Activated T-helper 1 cell treated with anti-CD3 and anti-CD28 coated beads, Interleukin-12 subunit alpha, Interleukin-12 subunit beta, Interleukin-2, Interleukin-4 antibody, amounts not matched to agents 30 ng/mL and 10 ng/mL and 1 ng/mL, durations not matched to agents 14 hours and 24 hours and 36 hours (primary cell): ENCODE data around the gene NOL8. TPM values are rescaled to one million over a fixed set of nuclear protein-coding genes. Genes with fewer than 3 reads are reported as not detected.
A peak's percentile ranks its signal among the peaks of the same experiment; 100 is the strongest.

Experiments used
- DNase-seq: peaks from one replicate; pipeline ENCODE4 v3.0.0; 2021; ENCODE audit warnings: low spot score
- H3K27ac Mint-ChIP-seq: one replicate; pipeline ENCODE4 v1.8.0; 2021; ENCODE audit warnings: mild to moderate bottlenecking, mixed read lengths
- H3K27me3 Mint-ChIP-seq: one replicate; pipeline ENCODE4 v1.8.0; 2022; ENCODE audit warnings: mild to moderate bottlenecking, moderate library complexity, mixed read lengths; ENCODE audit not compliant: insufficient read depth
- H3K36me3 Mint-ChIP-seq: one replicate; pipeline ENCODE4 v1.8.0; 2021; ENCODE audit warnings: low read depth, mixed read lengths
- H3K4me1 Mint-ChIP-seq: one replicate; pipeline ENCODE4 v1.8.0; 2021; ENCODE audit warnings: low read depth, mixed read lengths
- H3K4me3 Mint-ChIP-seq: one replicate; pipeline ENCODE4 v1.8.0; 2021; ENCODE audit warnings: mild to moderate bottlenecking, moderate library complexity, mixed read lengths
- H3K9me3 Mint-ChIP-seq: one replicate; pipeline ENCODE4 v1.8.0; 2021; ENCODE audit warnings: mixed read lengths
- intact Hi-C: fragments of 100-400 bp; cut with micrococcal nuclease; formaldehyde crosslinking; loops from one replicate; pipeline ENCODE4 v1.15.1; 2024
- total RNA-seq: library from RNA; stranded (reverse); gene quantifications from 2 replicates; pipeline ENCODE4 v1.2.3, GENCODE V29; 2022

Gene NOL8
- 84.4 and 95.5 TPM in 2 replicates for total RNA-seq

DNA sequence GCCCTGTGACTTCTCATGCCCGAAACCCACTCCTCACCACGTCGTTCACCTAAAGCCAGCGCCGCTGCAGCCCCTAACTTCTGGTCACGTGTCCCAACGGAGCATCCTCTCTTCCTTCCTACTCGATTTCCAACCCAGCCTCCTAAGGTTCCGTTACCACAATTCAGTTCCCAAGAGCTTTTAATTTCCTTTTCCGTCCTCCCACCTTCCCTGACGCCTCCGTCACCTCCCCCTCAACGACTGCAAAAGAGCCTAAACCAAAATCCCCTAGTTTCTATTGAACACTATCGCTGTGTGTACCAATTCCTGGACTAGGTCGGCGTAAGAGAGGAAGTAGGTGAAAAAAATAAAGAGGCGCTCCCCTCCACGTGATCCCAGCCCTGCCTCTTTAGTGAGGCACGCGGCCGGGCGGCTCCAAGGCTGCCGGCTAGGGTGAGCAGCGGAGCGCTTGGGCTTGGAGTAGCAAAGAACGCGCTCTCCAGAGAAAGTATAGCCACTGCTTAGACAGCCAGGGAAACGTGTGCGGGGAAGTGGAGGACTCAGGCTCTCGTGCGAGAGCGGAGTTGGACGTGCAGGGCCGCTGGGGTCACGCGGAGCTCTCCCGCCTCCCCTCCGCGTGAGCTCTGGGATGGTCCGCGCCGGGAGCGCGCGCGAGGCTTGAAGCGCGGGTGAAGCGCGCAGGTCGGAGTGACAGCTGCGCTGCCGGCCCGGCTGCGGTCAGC, at the start of gene NOL8, which contains the start of gene CENPP:
Gene NOL8, minus strand, starts transcription at position 82 of the 722 bp plus-strand sequence. CDS start 1,189 bp downstream, outside the sequence.
Gene CENPP, plus strand, starts transcription at position 685 of the 722 bp plus-strand sequence.
- H3K27me3 Mint-ChIP-seq: no peaks in the 10 kb centered on the region
- H3K4me3 Mint-ChIP-seq: peak within 1 kb of the TSS; percentile 93
- peak; percentile 81 for DNase-seq
- intact Hi-C loops: loop anchor here (1.0 kb wide), 9 partner anchors 32 to 771 kb away; partner anchors contain the start of genes CARD19, IARS1, IPPK and SPTLC1
- peak within 1 kb of the TSS; percentile 96 for H3K27ac Mint-ChIP-seq
- peaks cover 32% of the 10 kb centered on the region for H3K4me1 Mint-ChIP-seq
- H3K36me3 Mint-ChIP-seq: peaks cover 24% of the 10 kb centered on the region
- H3K9me3 Mint-ChIP-seq: no peaks in the 10 kb centered on the region

GRCh38 chr9:92373167-92373566, 48.0 kb upstream of the NOL8 start:
- intact Hi-C loops: no loop called here
- no peaks in the 10 kb centered on the region for H3K27me3 Mint-ChIP-seq
- H3K4me1 Mint-ChIP-seq: peaks cover 8% of the 10 kb centered on the region
- H3K9me3 Mint-ChIP-seq: peaks cover 29% of the 10 kb centered on the region
- no peak overlapping the region for H3K27ac Mint-ChIP-seq
- DNase-seq: no peak
- H3K4me3 Mint-ChIP-seq: no peak overlapping the region
- peaks cover 30% of the 10 kb centered on the region for H3K36me3 Mint-ChIP-seq

DNA sequence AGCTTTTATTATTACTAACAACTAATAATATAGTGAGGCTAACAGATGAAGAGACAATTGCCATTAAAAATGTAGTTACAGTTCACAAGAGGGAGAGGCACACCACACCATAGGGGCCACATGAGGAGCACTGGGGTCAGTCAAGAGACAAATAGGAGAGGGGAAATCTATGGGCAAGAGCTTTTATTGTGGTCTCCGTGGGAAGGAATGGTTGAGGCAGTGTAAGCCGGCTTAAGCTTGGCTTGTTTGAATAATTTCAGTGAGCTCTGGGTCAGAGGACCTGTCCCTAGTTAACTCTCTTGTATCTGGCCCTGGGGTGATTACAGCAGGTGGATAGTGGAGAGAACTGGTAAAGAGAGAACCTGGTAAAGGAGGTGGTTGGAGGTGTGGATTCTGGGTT, 43.9 kb upstream of the NOL8 start:
- DNase-seq: no peak
- intact Hi-C loops: no loop called here
- H3K36me3 Mint-ChIP-seq: peaks cover 20% of the 10 kb centered on the region
- no peaks in the 10 kb centered on the region for H3K4me1 Mint-ChIP-seq
- H3K27ac Mint-ChIP-seq: no peak overlapping the region
- H3K9me3 Mint-ChIP-seq: peaks cover 13% of the 10 kb centered on the region
- no peak overlapping the region for H3K4me3 Mint-ChIP-seq
- no peaks in the 10 kb centered on the region for H3K27me3 Mint-ChIP-seq

DNA sequence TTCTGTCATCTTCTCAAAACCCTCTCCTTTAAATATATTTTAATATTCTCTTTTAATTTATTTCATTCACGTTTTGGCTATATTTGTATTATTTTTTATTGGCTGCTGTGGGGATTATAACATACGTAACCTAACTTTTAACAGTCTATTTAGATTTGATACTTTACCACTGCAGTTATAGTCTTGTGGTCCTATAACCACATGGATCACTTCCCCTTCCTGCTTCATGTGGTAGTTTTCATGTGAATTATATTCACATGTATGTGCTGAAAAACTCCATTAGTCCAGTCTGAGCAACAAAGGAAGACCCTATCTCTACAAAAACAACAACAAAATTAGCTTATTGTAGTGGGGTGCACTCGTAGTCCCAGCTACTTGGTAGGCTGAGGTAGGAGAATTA, 34.9 kb upstream of the NOL8 start:
- peaks cover 2% of the 10 kb centered on the region for H3K27me3 Mint-ChIP-seq
- peaks cover 24% of the 10 kb centered on the region for H3K36me3 Mint-ChIP-seq
- H3K9me3 Mint-ChIP-seq: peaks cover 19% of the 10 kb centered on the region
- intact Hi-C loops: no loop called here
- DNase-seq: no peak
- H3K27ac Mint-ChIP-seq: no peak overlapping the region
- H3K4me1 Mint-ChIP-seq: no peaks in the 10 kb centered on the region
- H3K4me3 Mint-ChIP-seq: no peak overlapping the region

- Mint-ChIP-seq H3K27ac (no peak overlapping the region), H3K36me3 (peaks cover 26% of the 10 kb centered on the region), H3K4me1 (no peaks in the 10 kb centered on the region), H3K4me3 (no peak overlapping the region), H3K9me3 (peaks cover 25% of the 10 kb centered on the region), H3K27me3 (peaks cover 2% of the 10 kb centered on the region)
- DNase-seq: no peak
- intact Hi-C loops: no loop called here
These were observed 34.3 kb upstream of the NOL8 start for GRCh38 chr9:92359394-92359995.

DNA sequence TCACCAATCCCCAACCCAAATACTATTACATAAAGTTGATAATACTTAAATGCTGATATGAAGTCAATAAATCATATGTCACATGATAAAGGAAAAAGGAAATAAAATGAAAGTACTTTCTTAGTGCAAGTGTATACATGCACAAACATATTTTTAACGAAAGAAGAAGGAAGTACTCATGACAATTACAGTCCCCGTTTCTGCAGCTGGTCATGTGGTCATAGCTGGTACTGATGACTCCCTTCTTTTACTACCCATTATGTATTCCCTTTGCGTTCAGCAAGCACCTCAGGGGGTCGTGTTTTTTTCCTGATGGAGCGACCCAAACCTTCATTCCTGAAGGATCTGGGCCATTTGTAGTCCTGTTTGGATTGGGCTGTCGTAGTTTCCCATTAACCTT, 27.9 kb upstream of the NOL8 start:
- Mint-ChIP-seq H3K4me1 (peaks cover 17% of the 10 kb centered on the region), H3K27me3 (no peaks in the 10 kb centered on the region), H3K36me3 (peaks cover 41% of the 10 kb centered on the region), H3K9me3 (peaks cover 31% of the 10 kb centered on the region), H3K4me3 (no peak overlapping the region), H3K27ac (no peak overlapping the region)
- no peak for DNase-seq
- intact Hi-C loops: no loop called here

DNA sequence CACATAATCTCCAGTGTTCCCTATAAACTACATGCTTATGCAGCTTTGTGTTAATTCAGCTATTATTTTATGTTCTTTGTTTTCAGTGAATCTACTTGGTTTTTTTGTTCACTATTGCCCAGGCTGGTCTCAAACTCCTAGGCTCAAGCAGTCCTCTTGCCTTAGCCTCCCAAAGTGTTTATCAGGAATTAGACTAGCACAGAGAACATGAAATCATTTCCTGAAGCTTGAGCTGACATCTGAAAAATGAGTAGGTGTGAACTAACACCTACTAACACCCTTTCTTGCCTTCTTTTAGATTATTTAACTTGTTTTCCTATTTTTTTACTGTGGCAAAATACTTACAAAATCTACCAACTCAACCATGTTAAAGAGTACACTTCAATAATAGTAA, 25.6 kb upstream of the NOL8 start:
- H3K27ac Mint-ChIP-seq: no peak overlapping the region
- peaks cover 40% of the 10 kb centered on the region for H3K36me3 Mint-ChIP-seq
- H3K27me3 Mint-ChIP-seq: no peaks in the 10 kb centered on the region
- DNase-seq: no peak
- no peak overlapping the region for H3K4me3 Mint-ChIP-seq
- H3K9me3 Mint-ChIP-seq: peaks cover 16% of the 10 kb centered on the region
- intact Hi-C loops: no loop called here
- H3K4me1 Mint-ChIP-seq: peaks cover 17% of the 10 kb centered on the region

- no peak overlapping the region for H3K4me3 Mint-ChIP-seq
- peaks cover 17% of the 10 kb centered on the region for H3K4me1 Mint-ChIP-seq
- no peak for DNase-seq
- no peaks in the 10 kb centered on the region for H3K27me3 Mint-ChIP-seq
- no peak overlapping the region for H3K27ac Mint-ChIP-seq
- H3K36me3 Mint-ChIP-seq: peaks cover 41% of the 10 kb centered on the region
- intact Hi-C loops: no loop called here
- H3K9me3 Mint-ChIP-seq: peaks cover 12% of the 10 kb centered on the region
These were observed 24.9 kb upstream of the NOL8 start for GRCh38 chr9:92349771-92350739.

DNA sequence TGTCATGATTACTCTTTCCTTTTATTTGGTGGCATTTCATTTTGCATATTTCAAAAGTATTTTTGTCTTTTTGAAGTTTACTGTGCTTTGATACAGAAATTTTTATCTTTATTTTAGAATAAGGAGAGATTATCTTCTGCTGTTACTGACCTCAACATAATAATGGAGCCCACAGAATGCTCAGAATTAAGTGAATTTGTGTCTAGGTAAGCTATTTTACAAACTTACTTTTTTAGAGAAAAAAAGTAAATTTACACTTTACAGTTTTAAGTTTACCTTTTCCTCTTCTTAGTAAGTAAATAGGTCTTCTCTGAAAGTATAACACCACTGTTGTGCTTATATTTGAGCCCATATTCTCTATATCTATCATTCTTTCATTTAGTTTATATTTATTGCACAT, 20.4 kb upstream of the NOL8 start:
- peaks cover 32% of the 10 kb centered on the region for H3K36me3 Mint-ChIP-seq
- peaks cover 2% of the 10 kb centered on the region for H3K4me1 Mint-ChIP-seq
- no peaks in the 10 kb centered on the region for H3K9me3 Mint-ChIP-seq
- H3K27ac Mint-ChIP-seq: no peak overlapping the region
- DNase-seq: no peak
- intact Hi-C loops: no loop called here
- H3K4me3 Mint-ChIP-seq: no peak overlapping the region
- H3K27me3 Mint-ChIP-seq: no peaks in the 10 kb centered on the region

- Mint-ChIP-seq H3K36me3 (peaks cover 43% of the 10 kb centered on the region), H3K27ac (no peak overlapping the region), H3K27me3 (no peaks in the 10 kb centered on the region), H3K4me3 (no peak overlapping the region), H3K4me1 (no peaks in the 10 kb centered on the region), H3K9me3 (no peaks in the 10 kb centered on the region)
- no peak for DNase-seq
- intact Hi-C loops: no loop called here
These were observed 17.8 kb upstream of the NOL8 start for GRCh38 chr9:92342825-92343488.

DNA sequence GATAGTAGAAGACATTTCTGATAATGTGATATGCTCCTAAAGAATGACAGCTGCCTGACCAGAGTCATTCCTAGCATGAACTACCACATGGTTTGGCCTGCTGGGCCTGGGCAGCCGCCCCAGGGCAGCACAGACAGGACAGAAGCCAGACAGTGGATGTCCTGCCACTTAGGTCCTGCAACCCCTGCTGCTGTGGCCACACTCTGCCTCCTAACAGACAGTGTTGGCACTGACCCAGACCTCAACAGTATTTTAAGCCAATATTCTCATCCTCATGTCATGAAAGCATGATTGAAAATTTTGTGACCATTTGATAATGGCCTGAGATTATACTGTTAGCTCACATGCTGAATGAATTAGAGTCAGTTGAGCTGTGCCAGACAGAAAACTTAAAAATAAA, 16.4 kb upstream of the NOL8 start:
- Mint-ChIP-seq H3K4me3 (no peak overlapping the region), H3K27me3 (no peaks in the 10 kb centered on the region), H3K27ac (no peak overlapping the region), H3K36me3 (peaks cover 39% of the 10 kb centered on the region), H3K9me3 (no peaks in the 10 kb centered on the region), H3K4me1 (no peaks in the 10 kb centered on the region)
- intact Hi-C loops: no loop called here
- DNase-seq: no peak

DNA sequence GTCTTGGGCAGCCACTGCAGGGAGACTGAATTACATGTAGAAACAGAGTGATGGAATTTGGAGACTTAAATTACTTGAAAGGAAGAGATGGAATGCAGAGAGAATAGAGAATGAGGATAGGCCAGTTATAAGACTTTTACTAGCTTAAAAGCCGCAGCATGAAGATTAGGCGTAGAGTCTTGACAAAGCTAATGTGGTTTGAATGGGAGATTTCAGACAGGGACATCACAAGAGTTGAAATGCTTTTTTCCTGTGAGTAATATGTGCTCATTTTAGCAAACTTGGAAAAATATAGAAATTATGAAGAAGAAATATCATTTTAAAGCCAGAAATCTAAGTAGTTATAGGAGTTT, 8.1 kb upstream of the NOL8 start:
- DNase-seq: no peak
- Mint-ChIP-seq H3K4me3 (no peak overlapping the region), H3K4me1 (peaks cover 5% of the 10 kb centered on the region), H3K27ac (no peak overlapping the region), H3K9me3 (no peaks in the 10 kb centered on the region), H3K36me3 (peaks cover 10% of the 10 kb centered on the region), H3K27me3 (no peaks in the 10 kb centered on the region)
- intact Hi-C loops: no loop called here
